DOHH2 (cell line): Measurements from ENCODE around the gene GCFC2.

Experiments used
- H3F3A ChIP-seq: fragments of 200-600 bp; sonication (generic), shearing (Covaris generic); 2 replicates; pipeline ENCODE4 v1.6.0; 2016; ENCODE audit warnings: antibody characterized with exemption, mild to moderate bottlenecking; ENCODE audit not compliant: control insufficient read depth, insufficient read depth
- H3K27ac ChIP-seq: fragments of 200-600 bp; sonication (generic); 2 replicates; pipeline ENCODE4 v1.5.1; 2014; ENCODE audit warnings: low read depth, mild to moderate bottlenecking, low read length, moderate library complexity
- H3K27me3 ChIP-seq: fragments of 200-600 bp; sonication (generic); 2 replicates; pipeline ENCODE4 v1.6.1; 2014; ENCODE audit warnings: mild to moderate bottlenecking, low read length, mixed read lengths; ENCODE audit not compliant: control insufficient read depth
- H3K36me3 ChIP-seq: fragments of 200-600 bp; sonication (generic); 2 replicates; pipeline ENCODE4 v1.6.1; 2014; ENCODE audit warnings: mild to moderate bottlenecking, low read length, moderate library complexity, mixed read lengths; ENCODE audit not compliant: control insufficient read depth
- H3K4me1 ChIP-seq: fragments of 200-600 bp; sonication (generic); 2 replicates; pipeline ENCODE4 v1.6.1; 2014; ENCODE audit warnings: mild to moderate bottlenecking, low read length, mixed read lengths; ENCODE audit not compliant: control insufficient read depth
- H3K4me2 ChIP-seq: fragments of 200-600 bp; sonication (generic); 2 replicates; pipeline ENCODE4 v1.6.0; 2014; ENCODE audit warnings: mild to moderate bottlenecking, low read length, moderate library complexity
- H3K4me3 ChIP-seq: fragments of 200-600 bp; sonication (generic); 2 replicates; pipeline ENCODE4 v1.5.1; 2014; ENCODE audit warnings: mild to moderate bottlenecking, low read length, mixed read lengths
- H3K79me2 ChIP-seq: fragments of 200-600 bp; sonication (generic); 2 replicates; pipeline ENCODE4 v1.6.1; 2014; ENCODE audit warnings: mild to moderate bottlenecking, low read length, mixed read lengths; ENCODE audit not compliant: control insufficient read depth
- H3K9me2 ChIP-seq: fragments of 200-600 bp; sonication (generic); replicated peaks from 2 replicates; pipeline ENCODE4 v1.6.1; 2014; ENCODE audit warnings: mild to moderate bottlenecking, low read length, mixed read lengths; ENCODE audit not compliant: control insufficient read depth
- H3K9me3 ChIP-seq: fragments of 200-600 bp; sonication (generic); 2 replicates; pipeline ENCODE4 v1.6.1; 2014; ENCODE audit warnings: antibody characterized with exemption, low read length, mixed read lengths; ENCODE audit not compliant: control insufficient read depth, insufficient read depth
- H4K20me1 ChIP-seq: fragments of 200-600 bp; sonication (generic); 2 replicates; pipeline ENCODE4 v1.6.0; 2014; ENCODE audit warnings: low read depth, mild to moderate bottlenecking, antibody characterized with exemption, low read length, moderate library complexity; ENCODE audit not compliant: control insufficient read depth, insufficient read depth
- EZH2phosphoT487 ChIP-seq: fragments of 200-600 bp; sonication (generic); IDR thresholded peaks from 2 replicates; pipeline ENCODE4 v1.6.1; 2017; ENCODE audit warnings: borderline replicate concordance, mild to moderate bottlenecking, antibody characterized with exemption, low read length, moderate library complexity, mixed read lengths
- TF ChIP-seq, protein P1 (sequence below): fragments of 200-600 bp; sonication (generic); IDR thresholded peaks from one replicate; pipeline ENCODE4 v1.5.1; 2014; ENCODE audit warnings: antibody characterized with exemption, mild to moderate bottlenecking, low read depth, low read length; ENCODE audit not compliant: poor library complexity, severe bottlenecking

The GCFC2 gene

DNA sequence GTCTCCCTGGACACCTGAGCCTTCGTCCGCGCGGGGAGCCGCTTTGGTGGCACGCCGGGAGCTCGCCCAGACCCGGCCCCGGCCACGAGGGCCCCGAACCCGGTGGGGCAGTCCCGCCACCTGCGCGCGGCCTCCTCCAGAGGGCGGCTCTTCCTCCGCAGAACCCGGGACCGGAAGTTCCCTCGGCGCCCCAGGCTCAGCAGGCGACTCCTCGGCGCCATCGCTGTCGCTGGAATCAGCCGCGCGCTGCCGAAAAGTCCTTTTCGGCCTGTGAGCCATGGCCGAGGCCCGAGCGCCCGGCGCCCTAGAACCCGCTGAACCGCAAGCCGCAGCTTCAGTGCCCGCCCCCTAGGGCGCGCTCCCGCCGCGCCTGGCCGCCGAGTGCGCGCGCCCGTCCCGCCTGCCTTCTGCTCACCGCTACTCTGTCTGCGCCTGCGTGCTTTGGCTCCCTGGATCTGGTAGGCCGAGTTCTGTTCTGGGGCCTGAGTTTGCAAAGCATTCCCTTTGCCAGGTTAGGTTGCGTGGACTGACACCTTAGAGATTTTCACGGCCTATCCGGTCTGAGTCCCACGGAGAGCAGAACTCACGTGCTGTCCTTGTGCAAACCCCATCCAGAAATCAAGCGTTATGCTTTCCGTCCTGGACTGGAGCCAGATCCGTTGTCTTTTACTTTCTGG, at the start of gene GCFC2:
Gene GCFC2 (minus strand): TSS at position 339 of the 677 bp plus-strand sequence. CDS start 60 bp downstream, at position 279.
- Histone ChIP-seq H4K20me1 (no peaks in the 10 kb centered on the region), H3K27ac (peak within 1 kb of the TSS; percentile 77), H3K4me1 (peaks cover 20% of the 10 kb centered on the region), H3K9me3 (no peaks in the 10 kb centered on the region), H3F3A (peaks cover 5% of the 10 kb centered on the region), H3K36me3 (peaks cover 19% of the 10 kb centered on the region), H3K4me3 (peak within 1 kb of the TSS; percentile 79), H3K79me2 (peaks cover 38% of the 10 kb centered on the region), H3K9me2 (no peaks in the 10 kb centered on the region), H3K4me2 (peak within 1 kb of the TSS; percentile 94), H3K27me3 (peaks cover 4% of the 10 kb centered on the region; the same call in 1 of the 2 replicates)
- no peak for TF ChIP-seq EZH2phosphoT487
- TF ChIP-seq, protein P1, sequence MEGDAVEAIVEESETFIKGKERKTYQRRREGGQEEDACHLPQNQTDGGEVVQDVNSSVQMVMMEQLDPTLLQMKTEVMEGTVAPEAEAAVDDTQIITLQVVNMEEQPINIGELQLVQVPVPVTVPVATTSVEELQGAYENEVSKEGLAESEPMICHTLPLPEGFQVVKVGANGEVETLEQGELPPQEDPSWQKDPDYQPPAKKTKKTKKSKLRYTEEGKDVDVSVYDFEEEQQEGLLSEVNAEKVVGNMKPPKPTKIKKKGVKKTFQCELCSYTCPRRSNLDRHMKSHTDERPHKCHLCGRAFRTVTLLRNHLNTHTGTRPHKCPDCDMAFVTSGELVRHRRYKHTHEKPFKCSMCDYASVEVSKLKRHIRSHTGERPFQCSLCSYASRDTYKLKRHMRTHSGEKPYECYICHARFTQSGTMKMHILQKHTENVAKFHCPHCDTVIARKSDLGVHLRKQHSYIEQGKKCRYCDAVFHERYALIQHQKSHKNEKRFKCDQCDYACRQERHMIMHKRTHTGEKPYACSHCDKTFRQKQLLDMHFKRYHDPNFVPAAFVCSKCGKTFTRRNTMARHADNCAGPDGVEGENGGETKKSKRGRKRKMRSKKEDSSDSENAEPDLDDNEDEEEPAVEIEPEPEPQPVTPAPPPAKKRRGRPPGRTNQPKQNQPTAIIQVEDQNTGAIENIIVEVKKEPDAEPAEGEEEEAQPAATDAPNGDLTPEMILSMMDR: peak; percentile 27

DNA sequence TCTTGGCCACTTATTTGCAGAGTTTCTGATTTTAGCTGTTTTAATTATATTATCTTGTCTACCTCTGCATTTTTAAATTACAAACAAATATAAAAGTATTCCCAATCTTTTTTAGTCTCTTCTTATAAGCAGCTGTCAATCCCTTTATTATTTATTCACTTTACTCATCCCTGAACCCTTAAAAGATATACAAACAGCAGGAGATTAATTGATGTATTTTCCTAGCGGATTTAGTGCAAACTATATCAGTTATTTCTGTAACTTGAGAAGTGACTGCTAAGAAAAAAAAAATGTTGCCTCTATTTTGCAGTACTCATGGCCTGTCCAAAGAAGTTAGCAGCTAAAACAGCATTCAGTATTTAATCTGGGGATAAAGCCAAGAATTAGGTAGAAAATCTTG, 42.1 kb upstream of the GCFC2 start:
- Histone ChIP-seq H3F3A (no peaks in the 10 kb centered on the region), H3K27ac (no peak overlapping the region), H3K9me3 (no peaks in the 10 kb centered on the region), H3K4me1 (no peaks in the 10 kb centered on the region), H3K36me3 (no peaks in the 10 kb centered on the region), H3K4me2 (no peak overlapping the region), H3K79me2 (no peaks in the 10 kb centered on the region), H3K9me2 (peaks cover 2% of the 10 kb centered on the region; the same call in 1 of the 2 replicates), H3K4me3 (no peak overlapping the region), H4K20me1 (no peaks in the 10 kb centered on the region), H3K27me3 (no peaks in the 10 kb centered on the region)
- TF ChIP-seq, protein P1: no peak
- TF ChIP-seq EZH2phosphoT487: no peak

DNA sequence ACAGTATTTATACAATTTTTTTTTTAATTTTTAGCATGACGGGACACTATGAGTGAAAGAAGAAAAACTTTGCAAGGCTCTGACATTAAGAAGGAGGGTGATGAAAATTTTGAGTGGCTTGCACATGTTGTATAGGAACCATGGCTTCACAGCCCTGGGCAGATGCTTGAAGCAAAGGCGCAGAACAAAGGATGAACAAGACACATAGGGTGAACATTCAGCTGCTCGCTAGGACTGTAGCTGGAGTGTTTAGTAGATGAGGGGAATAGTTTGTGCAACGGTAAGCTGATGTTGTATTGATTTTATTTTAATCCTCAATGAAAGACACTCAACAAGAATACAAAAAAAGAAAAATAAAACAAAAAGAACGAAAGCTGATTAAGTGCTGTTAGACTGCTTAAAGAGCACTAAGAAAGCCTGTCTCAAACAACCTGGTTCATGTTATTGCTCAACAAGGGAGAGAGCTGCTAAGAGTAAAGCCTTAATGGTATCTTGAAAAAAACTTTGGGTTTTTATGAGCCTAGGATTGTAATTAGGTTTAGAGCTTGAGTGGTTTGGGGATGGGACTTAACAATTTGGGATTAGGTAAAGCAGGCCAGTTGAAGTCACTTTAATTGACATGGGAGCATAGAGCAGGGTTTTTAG, 41.2 kb upstream of the GCFC2 start:
- Histone ChIP-seq H3K4me2 (no peak overlapping the region), H3K79me2 (no peaks in the 10 kb centered on the region)

More for the DNA sequence above, 41.2 kb upstream of the GCFC2 start:
- no peak for TF ChIP-seq EZH2phosphoT487
- TF ChIP-seq, protein P1: no peak
- Histone ChIP-seq H3K9me2 (peaks cover 2% of the 10 kb centered on the region; the same call in 1 of the 2 replicates), H3K27ac (no peak overlapping the region), H3K27me3 (no peaks in the 10 kb centered on the region), H3K4me3 (no peak overlapping the region), H3K36me3 (no peaks in the 10 kb centered on the region), H3K9me3 (no peaks in the 10 kb centered on the region), H3F3A (no peaks in the 10 kb centered on the region), H4K20me1 (no peaks in the 10 kb centered on the region), H3K4me1 (no peaks in the 10 kb centered on the region)
